Neural progenitor cell (in vitro differentiated cells): ENCODE data around the gene NPTX1. TPM values are rescaled to one million over a fixed set of nuclear protein-coding genes. Genes with fewer than 3 reads are reported as not detected.

Source experiments
- DNase-seq: peaks from one replicate; pipeline ENCODE4 v3.0.0-alpha.2; 2016; ENCODE audit warnings: low spot score
- H2AFZ ChIP-seq: fragments of 200-600 bp; sonication (generic); replicated peaks from 2 replicates; pipeline ENCODE4 v1.6.1; 2016; ENCODE audit warnings: antibody characterized with exemption
- H3F3A ChIP-seq: fragments of 200-600 bp; sonication (generic); 2 replicates; pipeline ENCODE4 v1.6.1; 2016; ENCODE audit warnings: antibody characterized with exemption, low read depth
- H3K27ac ChIP-seq: fragments of 200-600 bp; sonication (generic); 2 replicates; pipeline ENCODE4 v1.5.1; 2016; ENCODE audit warnings: mild to moderate bottlenecking
- H3K27me3 ChIP-seq: fragments of 200-600 bp; sonication (generic); 2 replicates; pipeline ENCODE4 v1.6.1; 2016; ENCODE audit warnings: mild to moderate bottlenecking, moderate library complexity
- H3K36me3 ChIP-seq: fragments of 200-600 bp; sonication (generic); 2 replicates; pipeline ENCODE4 v1.5.1; 2016
- H3K4me1 ChIP-seq: fragments of 200-600 bp; sonication (generic); 2 replicates; pipeline ENCODE4 v1.6.1; 2016; ENCODE audit warnings: mixed run types
- H3K4me2 ChIP-seq: fragments of 200-600 bp; sonication (generic); 2 replicates; pipeline ENCODE4 v1.6.1; 2016
- H3K4me3 ChIP-seq: fragments of 200-600 bp; sonication (generic); 2 replicates; pipeline ENCODE4 v1.5.1; 2016
- H3K79me2 ChIP-seq: fragments of 200-600 bp; sonication (generic); 2 replicates; pipeline ENCODE4 v1.6.1; 2016; ENCODE audit warnings: low read depth
- H3K9ac ChIP-seq: fragments of 200-600 bp; sonication (generic); 2 replicates; pipeline ENCODE4 v1.6.1; 2016
- H3K9me3 ChIP-seq: fragments of 200-600 bp; sonication (generic); 2 replicates; pipeline ENCODE4 v1.5.1; 2016; ENCODE audit warnings: low read depth
- H4K20me1 ChIP-seq: fragments of 200-600 bp; sonication (generic); 2 replicates; pipeline ENCODE4 v1.6.1; 2016; ENCODE audit warnings: low read depth
- H3K27ac Mint-ChIP-seq: 3 replicates; pipeline ENCODE4 v1.8.0; 2021; ENCODE audit warnings: mixed read lengths
- H3K27me3 Mint-ChIP-seq: 2 replicates; pipeline ENCODE4 v1.8.0; 2022; ENCODE audit warnings: low read depth, mild to moderate bottlenecking, inconsistent platforms, moderate library complexity, mixed read lengths; ENCODE audit not compliant: insufficient read depth
- H3K36me3 Mint-ChIP-seq: 3 replicates; pipeline ENCODE4 v1.8.0; 2021; ENCODE audit warnings: mixed read lengths
- H3K4me1 Mint-ChIP-seq: 3 replicates; pipeline ENCODE4 v1.8.0; 2021; ENCODE audit warnings: mixed read lengths
- H3K4me3 Mint-ChIP-seq: 3 replicates; pipeline ENCODE4 v1.8.0; 2021; ENCODE audit warnings: mild to moderate bottlenecking, moderate library complexity, mixed read lengths
- H3K9me3 Mint-ChIP-seq: 3 replicates; pipeline ENCODE4 v1.8.0; 2020; ENCODE audit warnings: mixed read lengths
- CTCF ChIP-seq: fragments of 200-600 bp; sonication (generic); IDR thresholded peaks from 2 replicates; pipeline ENCODE4 v1.5.1; 2017; ENCODE audit warnings: antibody characterized with exemption, mild to moderate bottlenecking
- EZH2 ChIP-seq: fragments of 200-600 bp; sonication (generic); IDR thresholded peaks from 2 replicates; pipeline ENCODE4 v1.6.1; 2017; ENCODE audit warnings: antibody characterized with exemption, mild to moderate bottlenecking, moderate library complexity
- EZH2phosphoT487 ChIP-seq: fragments of 200-600 bp; sonication (generic); IDR thresholded peaks from 2 replicates; pipeline ENCODE4 v1.6.1; 2017; ENCODE audit warnings: antibody characterized with exemption
- total RNA-seq: library from RNA; depleted of rRNA; stranded (reverse); fragments of >200 nt; gene quantifications from 2 replicates; pipeline ENCODE4 v1.2.3, GENCODE V29; 2015; ENCODE audit warnings: low replicate concordance

The NPTX1 gene
- total RNA-seq, 1 donor from 2014 or later = 2.6 TPM

GRCh38 chr17:80447790-80448189 is 28.6 kb downstream of the NPTX1 start:
- TF ChIP-seq EZH2 (no peak), CTCF (no peak), EZH2phosphoT487 (no peak)
- Histone ChIP-seq H3K27ac (no peak overlapping the region), H3F3A (no peaks in the 10 kb centered on the region), H3K9ac (no peak overlapping the region), H3K27me3 (peaks cover 19% of the 10 kb centered on the region), H3K4me3 (no peak overlapping the region), H2AFZ (no peak overlapping the region), H4K20me1 (peaks cover 7% of the 10 kb centered on the region), H3K4me1 (no peaks in the 10 kb centered on the region), H3K9me3 (no peaks in the 10 kb centered on the region), H3K36me3 (no peaks in the 10 kb centered on the region), H3K79me2 (no peaks in the 10 kb centered on the region), H3K4me2 (no peak overlapping the region)
- no peak overlapping the region for H3K27ac Mint-ChIP-seq
- peaks cover 10% of the 10 kb centered on the region for H3K27me3 Mint-ChIP-seq
- DNase-seq = no peak
- H3K4me3 Mint-ChIP-seq = no peak overlapping the region
- H3K9me3 Mint-ChIP-seq = no peaks in the 10 kb centered on the region
- peaks cover 2% of the 10 kb centered on the region for H3K36me3 Mint-ChIP-seq
- H3K4me1 Mint-ChIP-seq = peaks cover 7% of the 10 kb centered on the region

GRCh38 chr17:80446645-80447405 is 29.6 kb downstream of the NPTX1 start:
- no peaks in the 10 kb centered on the region for H3K9me3 ChIP-seq
- Mint-ChIP-seq H3K4me3 (no peak overlapping the region), H3K27ac (no peak overlapping the region), H3K9me3 (no peaks in the 10 kb centered on the region), H3K27me3 (peaks cover 17% of the 10 kb centered on the region), H3K4me1 (peaks cover 7% of the 10 kb centered on the region), H3K36me3 (peaks cover 2% of the 10 kb centered on the region)
- DNase-seq = no peak
- H3F3A ChIP-seq = no peaks in the 10 kb centered on the region
- no peaks in the 10 kb centered on the region for H3K36me3 ChIP-seq
- no peak overlapping the region for H3K4me2 ChIP-seq
- H3K79me2 ChIP-seq = no peaks in the 10 kb centered on the region
- no peaks in the 10 kb centered on the region for H3K4me1 ChIP-seq
- TF ChIP-seq EZH2 (no peak), CTCF (no peak), EZH2phosphoT487 (no peak)
- no peak overlapping the region for H2AFZ ChIP-seq
- no peak overlapping the region for H3K9ac ChIP-seq
- H3K27me3 ChIP-seq = peaks cover 24% of the 10 kb centered on the region
- no peak overlapping the region for H3K27ac ChIP-seq
- no peak overlapping the region for H3K4me3 ChIP-seq
- H4K20me1 ChIP-seq = peaks cover 14% of the 10 kb centered on the region

GRCh38 chr17:80445726-80446110 is 30.7 kb downstream of the NPTX1 start:
- peaks cover 9% of the 10 kb centered on the region for H3K4me1 Mint-ChIP-seq
- H3K79me2 ChIP-seq = no peaks in the 10 kb centered on the region
- H3K27me3 Mint-ChIP-seq = peaks cover 18% of the 10 kb centered on the region
- peaks cover 24% of the 10 kb centered on the region for H3K27me3 ChIP-seq
- no peak overlapping the region for H3K4me2 ChIP-seq
- H3K9me3 ChIP-seq = no peaks in the 10 kb centered on the region
- H3F3A ChIP-seq = peaks cover 1% of the 10 kb centered on the region
- H4K20me1 ChIP-seq = peaks cover 23% of the 10 kb centered on the region
- no peak overlapping the region for H3K27ac ChIP-seq
- H2AFZ ChIP-seq = no peak overlapping the region
- H3K27ac Mint-ChIP-seq = no peak overlapping the region
- no peak overlapping the region for H3K4me3 ChIP-seq
- no peak overlapping the region for H3K9ac ChIP-seq
- H3K4me1 ChIP-seq = no peaks in the 10 kb centered on the region
- no peak for DNase-seq
- peaks cover 2% of the 10 kb centered on the region for H3K36me3 Mint-ChIP-seq
- TF ChIP-seq EZH2 = no peak
- no peak for TF ChIP-seq CTCF
- TF ChIP-seq EZH2phosphoT487 = no peak
- H3K9me3 Mint-ChIP-seq = no peaks in the 10 kb centered on the region
- no peaks in the 10 kb centered on the region for H3K36me3 ChIP-seq
- H3K4me3 Mint-ChIP-seq = no peak overlapping the region
